Measurements from ENCODE around the gene KLK12. TPM values are rescaled to one million over a fixed set of nuclear protein-coding genes. Genes with fewer than 3 reads are reported as not detected.

Gene KLK12
- total RNA-seq, 1 experiment from 2014 or later = not detected

DNA sequence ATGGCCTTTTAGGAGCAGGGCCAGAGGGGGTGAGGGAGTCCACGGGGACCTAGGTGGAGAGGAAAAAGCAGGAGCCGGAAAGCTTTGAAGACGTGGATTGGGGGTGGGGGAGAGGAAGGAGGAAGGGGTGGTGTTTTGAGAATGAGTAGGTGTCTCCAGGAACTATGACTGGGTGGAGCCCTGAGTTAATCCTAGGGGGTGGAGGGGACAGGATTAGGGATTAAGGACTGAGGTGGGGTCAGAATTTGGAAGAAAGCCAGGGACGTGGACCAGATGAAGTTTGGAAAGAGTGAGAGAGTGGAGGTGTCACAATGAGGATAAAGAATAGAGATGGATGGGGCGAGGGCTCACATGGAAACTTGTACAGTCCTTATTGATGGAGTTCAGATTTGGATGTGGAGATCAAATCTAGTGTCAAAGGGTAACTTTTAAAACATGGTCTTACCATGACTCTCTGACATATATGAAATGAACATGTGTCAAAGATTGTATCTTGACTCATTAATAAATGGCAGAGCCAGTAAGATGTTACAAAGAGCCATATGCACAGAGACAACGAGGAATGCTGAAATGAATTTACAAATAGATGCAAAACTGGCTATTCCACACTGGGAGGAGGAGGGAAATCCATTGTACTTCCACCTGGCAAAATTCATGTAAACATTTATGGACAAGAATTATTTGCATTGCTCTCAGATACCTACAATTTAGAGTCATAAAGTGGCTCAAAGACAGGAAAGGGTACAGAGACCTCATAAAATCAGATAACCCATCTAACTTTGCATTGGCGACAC is 31.8 kb upstream of the KLK12 start:
- Histone ChIP-seq H3K4me3 (no peak overlapping the region), H3K9me3 (replicated peaks) (no peaks in the 10 kb centered on the region), H3K27me3 (replicated peaks) (peaks cover 6% of the 10 kb centered on the region), H3K36me3 (no peaks in the 10 kb centered on the region), H3K27ac (no peak overlapping the region), H3K4me1 (replicated peaks) (no peaks in the 10 kb centered on the region)
- DNase-seq (ENCODE audit: low read depth in 1 of 2, low spot score in 2 of 2) = no peak

DNA sequence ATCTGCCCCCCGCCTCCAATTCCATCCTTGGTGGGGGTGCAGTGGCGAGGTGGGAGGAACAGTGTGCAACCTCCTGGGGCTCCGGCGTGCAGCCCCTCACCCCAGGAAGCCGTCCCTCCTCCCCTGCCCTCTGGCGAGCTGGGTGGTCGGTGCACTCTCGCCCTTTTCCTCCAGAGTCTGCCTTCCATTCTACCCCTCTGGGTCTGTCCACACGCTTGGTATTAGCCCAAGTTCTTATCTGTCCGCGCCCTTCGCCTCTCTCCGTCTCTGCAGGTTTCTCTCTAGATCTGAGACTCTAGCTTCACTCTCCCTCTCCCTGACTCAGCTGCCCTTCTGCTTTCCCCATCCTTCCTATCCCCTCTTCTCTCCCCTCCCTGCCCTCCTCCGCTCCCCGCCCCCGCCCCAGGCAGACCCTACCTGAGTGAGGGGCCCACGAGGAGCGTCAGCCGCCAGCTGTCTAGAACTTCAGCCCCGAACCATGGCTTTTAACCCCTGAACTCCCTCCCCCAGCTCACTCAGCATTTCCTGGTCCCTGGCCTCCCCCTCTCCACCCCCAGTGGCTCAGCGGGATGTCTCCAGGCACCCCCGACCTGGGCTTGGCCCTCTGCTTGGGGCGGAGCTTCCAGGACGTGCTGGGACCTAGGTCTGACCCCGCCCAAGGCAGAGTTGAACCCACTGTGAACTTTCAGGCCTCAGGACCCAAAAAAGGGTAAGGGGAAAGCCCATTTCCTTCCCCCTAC is 30.6 kb upstream of the KLK12 start:
- H3K4me1 ChIP-seq (replicated peaks) = no peaks in the 10 kb centered on the region
- no peak overlapping the region for H3K27ac ChIP-seq
- no peak for DNase-seq (ENCODE audit: low read depth in 1 of 2, low spot score in 2 of 2)
- no peaks in the 10 kb centered on the region for H3K36me3 ChIP-seq
- H3K27me3 ChIP-seq (replicated peaks) = peaks cover 6% of the 10 kb centered on the region
- no peaks in the 10 kb centered on the region for H3K9me3 ChIP-seq (replicated peaks)
- H3K4me3 ChIP-seq = no peak overlapping the region

DNA sequence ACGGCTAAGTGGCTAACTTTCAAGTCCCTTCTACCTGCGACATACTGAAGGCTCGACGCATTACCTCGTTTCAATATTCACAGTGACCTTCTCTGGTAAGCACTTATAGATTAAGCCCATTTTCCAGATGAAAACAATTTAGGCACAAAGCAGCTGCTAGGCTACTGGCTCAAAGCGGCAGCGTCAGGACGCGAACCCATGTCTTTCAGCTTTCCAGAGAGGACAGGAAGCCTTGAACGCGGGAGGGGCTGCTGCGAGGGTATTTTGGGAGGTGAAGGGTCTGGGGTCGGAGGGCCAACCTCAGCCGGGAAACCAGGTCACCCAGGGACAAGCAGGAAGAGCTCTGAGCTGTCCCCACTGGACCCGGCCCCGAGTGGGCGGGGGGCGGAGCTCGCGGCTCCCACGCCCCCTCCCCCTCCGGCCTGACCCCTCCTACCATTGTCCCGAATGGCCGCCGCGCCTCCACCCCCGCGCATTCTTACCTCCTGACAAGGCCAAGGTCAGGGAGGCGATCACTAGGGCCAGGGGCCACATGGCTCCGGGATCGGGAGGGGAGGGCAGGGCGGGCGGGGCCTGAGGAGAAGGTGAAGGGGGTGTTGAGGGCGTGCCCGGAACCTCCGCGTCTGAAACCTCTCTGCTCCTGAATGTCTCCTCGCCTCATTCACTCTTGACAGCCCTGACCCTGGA is 29.9 kb upstream of the KLK12 start, which contains the start of gene KLK13:
Gene KLK13, minus strand, starts transcription at position 559 of the 687 bp plus-strand sequence. Its CDS starts 25 bp downstream, at position 534.
- DNase-seq (ENCODE audit: low read depth in 1 of 2, low spot score in 2 of 2) = no peak

DNA sequence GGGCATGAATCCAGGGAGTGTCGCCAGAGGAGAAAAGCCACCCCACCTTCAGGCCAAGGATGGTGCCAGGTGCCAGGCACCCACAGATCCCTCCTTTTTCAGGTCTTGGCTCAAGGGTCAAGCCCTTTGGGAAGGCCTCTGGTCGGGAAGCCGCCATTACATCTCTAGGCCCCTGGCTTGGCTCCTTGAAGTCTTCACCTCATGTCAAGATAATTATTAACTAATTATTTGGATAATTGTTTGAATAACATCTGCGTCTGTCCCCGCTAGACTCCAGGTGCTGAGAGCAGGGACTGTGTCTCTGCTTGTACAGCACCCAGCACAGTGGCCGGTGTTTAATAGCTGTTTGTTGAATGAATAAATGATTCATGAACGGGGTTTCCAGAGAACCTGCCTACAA is 28.9 kb upstream of the KLK12 start:
- no peaks in the 10 kb centered on the region for H3K9me3 ChIP-seq (replicated peaks)
- DNase-seq (ENCODE audit: low read depth in 1 of 2, low spot score in 2 of 2) = no peak
- no peaks in the 10 kb centered on the region for H3K4me1 ChIP-seq (replicated peaks)
- H3K27ac ChIP-seq = no peak overlapping the region
- H3K27me3 ChIP-seq (replicated peaks) = peaks cover 6% of the 10 kb centered on the region
- H3K36me3 ChIP-seq = no peaks in the 10 kb centered on the region
- H3K4me3 ChIP-seq = no peak overlapping the region

More for the DNA sequence above, 29.9 kb upstream of the KLK12 start, which contains the start of gene KLK13:
- Histone ChIP-seq H3K4me3 (no peak within 1 kb of the TSS), H3K4me1 (replicated peaks) (no peaks in the 10 kb centered on the region), H3K9me3 (replicated peaks) (no peaks in the 10 kb centered on the region), H3K27me3 (replicated peaks) (peaks cover 6% of the 10 kb centered on the region), H3K27ac (no peak within 1 kb of the TSS), H3K36me3 (no peaks in the 10 kb centered on the region)

DNA sequence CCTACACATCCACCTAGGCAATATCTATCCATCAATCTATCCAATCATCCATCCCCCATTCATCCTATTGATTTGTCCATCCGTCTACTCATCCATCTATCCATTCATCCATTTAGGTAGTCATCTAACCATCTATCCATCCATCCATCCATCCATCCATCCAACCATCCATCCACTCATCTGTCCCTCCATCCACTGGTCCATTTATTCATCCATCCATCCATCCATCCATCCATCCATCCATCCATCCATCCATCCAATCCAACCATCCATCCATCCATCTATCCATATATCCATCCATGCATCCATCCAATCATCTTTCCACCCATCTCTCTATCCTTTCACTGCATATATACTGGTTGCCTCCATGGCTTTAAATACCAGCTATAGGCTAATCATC is 26.2 kb upstream of the KLK12 start:
- Histone ChIP-seq H3K4me1 (replicated peaks) (no peaks in the 10 kb centered on the region), H3K4me3 (no peak overlapping the region), H3K36me3 (no peaks in the 10 kb centered on the region), H3K27ac (no peak overlapping the region), H3K27me3 (replicated peaks) (no peaks in the 10 kb centered on the region; the same call in 1 of the 2 replicates), H3K9me3 (replicated peaks) (no peaks in the 10 kb centered on the region)
- no peak for DNase-seq (ENCODE audit: low read depth in 1 of 2, low spot score in 2 of 2)

GRCh38 chr19:51060336-51060735 is 25.5 kb upstream of the KLK12 start:
- no peak overlapping the region for H3K4me3 ChIP-seq
- no peak overlapping the region for H3K27ac ChIP-seq
- no peaks in the 10 kb centered on the region for H3K36me3 ChIP-seq
- no peak for DNase-seq (ENCODE audit: low read depth in 1 of 2, low spot score in 2 of 2)
- no peaks in the 10 kb centered on the region for H3K27me3 ChIP-seq (replicated peaks)
- H3K4me1 ChIP-seq (replicated peaks) = no peaks in the 10 kb centered on the region
- no peaks in the 10 kb centered on the region for H3K9me3 ChIP-seq (replicated peaks)

DNA sequence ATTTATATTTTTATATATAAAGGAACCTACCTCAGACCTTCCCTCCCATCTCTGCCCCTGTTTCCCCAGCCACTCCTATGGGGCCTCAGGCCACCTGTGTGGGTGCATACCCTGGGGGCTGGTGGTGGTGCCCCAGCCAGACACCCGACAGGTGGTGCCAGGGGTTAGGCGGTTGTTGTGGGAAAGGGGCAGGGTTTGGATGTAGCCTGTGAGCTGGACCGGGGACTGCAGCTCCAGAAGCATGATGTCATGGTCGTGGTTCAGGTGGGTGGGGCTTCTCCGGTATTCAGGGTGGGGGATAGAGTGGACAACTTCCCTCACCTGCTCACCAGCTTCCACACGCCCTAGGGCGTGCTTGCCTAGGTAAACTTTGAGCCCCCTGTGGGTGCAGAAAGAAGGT is 24.9 kb upstream of the KLK12 start:
- Histone ChIP-seq H3K4me1 (replicated peaks) (no peaks in the 10 kb centered on the region), H3K27me3 (replicated peaks) (no peaks in the 10 kb centered on the region), H3K36me3 (no peaks in the 10 kb centered on the region), H3K9me3 (replicated peaks) (no peaks in the 10 kb centered on the region), H3K27ac (no peak overlapping the region), H3K4me3 (no peak overlapping the region)
- no peak for DNase-seq (ENCODE audit: low read depth in 1 of 2, low spot score in 2 of 2)

- no peak overlapping the region for H3K4me3 ChIP-seq
- H3K4me1 ChIP-seq (replicated peaks) = no peaks in the 10 kb centered on the region
- H3K27me3 ChIP-seq (replicated peaks) = no peaks in the 10 kb centered on the region; the same call in 1 of the 2 replicates
- no peak overlapping the region for H3K27ac ChIP-seq
- no peaks in the 10 kb centered on the region for H3K9me3 ChIP-seq (replicated peaks)
- no peaks in the 10 kb centered on the region for H3K36me3 ChIP-seq
- no peak for DNase-seq (ENCODE audit: low read depth in 1 of 2, low spot score in 2 of 2)
Measured at GRCh38 chr19:51055866-51056265, 21.1 kb upstream of the KLK12 start.

DNA sequence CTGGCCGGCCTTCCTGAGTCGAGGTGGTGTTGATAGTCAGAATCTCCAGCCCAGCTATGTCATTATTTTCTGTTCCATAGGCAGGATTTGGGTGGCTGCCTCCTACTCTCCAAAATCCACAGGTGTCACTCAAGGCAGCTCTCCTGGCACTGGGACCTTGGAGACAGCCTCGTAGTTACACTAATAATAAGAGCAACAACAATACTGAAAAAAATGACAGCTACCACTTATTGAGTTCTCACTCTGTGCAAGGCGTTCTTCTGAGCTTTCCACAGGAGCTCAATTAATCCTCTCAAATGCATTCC is 12.2 kb upstream of the KLK12 start:
- Histone ChIP-seq H3K27ac (no peak overlapping the region), H3K4me3 (no peak overlapping the region), H3K4me1 (replicated peaks) (no peaks in the 10 kb centered on the region), H3K27me3 (replicated peaks) (no peaks in the 10 kb centered on the region), H3K9me3 (replicated peaks) (no peaks in the 10 kb centered on the region), H3K36me3 (no peaks in the 10 kb centered on the region)
- DNase-seq (ENCODE audit: low read depth in 1 of 2, low spot score in 2 of 2) = no peak

DNA sequence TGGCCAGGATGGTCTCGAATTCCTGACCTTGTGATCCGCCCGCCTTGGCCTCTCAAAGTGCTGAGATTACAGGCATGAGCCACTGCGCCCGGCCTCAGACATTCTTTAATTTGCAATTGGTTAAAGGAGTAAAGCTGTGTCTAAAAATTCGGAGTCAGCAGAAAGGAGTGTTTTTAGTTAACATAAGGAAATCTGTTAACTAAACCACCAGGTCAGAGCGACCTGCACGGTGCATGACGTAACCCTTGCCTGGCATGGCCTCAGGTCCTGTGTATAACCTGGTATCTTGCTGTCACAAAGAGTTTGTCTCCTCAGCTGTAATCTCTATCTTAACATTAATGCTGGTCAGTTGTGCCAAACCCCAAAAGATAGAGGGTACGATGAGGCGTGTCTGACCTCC is 9.5 kb upstream of the KLK12 start:
- H3K36me3 ChIP-seq = no peaks in the 10 kb centered on the region
- H3K27ac ChIP-seq = no peak overlapping the region
- H3K9me3 ChIP-seq (replicated peaks) = no peaks in the 10 kb centered on the region
- no peaks in the 10 kb centered on the region for H3K4me1 ChIP-seq (replicated peaks)
- no peaks in the 10 kb centered on the region for H3K27me3 ChIP-seq (replicated peaks)
- DNase-seq (ENCODE audit: low read depth in 1 of 2, low spot score in 2 of 2) = no peak
- H3K4me3 ChIP-seq = no peak overlapping the region

DNA sequence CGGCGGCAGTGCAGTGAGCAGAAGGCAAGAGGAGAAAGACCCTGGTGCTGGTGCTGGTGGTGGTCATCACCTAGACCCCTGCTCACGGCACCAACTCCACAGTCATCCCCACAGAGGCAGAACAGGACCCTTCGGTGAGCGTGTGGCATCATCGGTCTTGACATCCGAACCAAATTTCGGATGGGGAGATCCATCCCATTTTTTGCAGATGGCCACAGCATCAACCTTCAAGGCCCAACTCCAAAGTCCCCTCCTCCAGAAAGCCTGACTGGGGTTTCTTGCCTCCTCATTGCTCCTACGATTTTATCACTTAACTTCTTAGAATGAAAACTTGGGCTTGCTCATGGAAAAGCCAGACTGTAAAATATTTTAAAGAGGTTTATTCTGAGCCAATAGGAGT is 8.7 kb upstream of the KLK12 start:
- Histone ChIP-seq H3K9me3 (replicated peaks) (no peaks in the 10 kb centered on the region), H3K27ac (no peak overlapping the region), H3K36me3 (no peaks in the 10 kb centered on the region), H3K4me3 (no peak overlapping the region), H3K27me3 (replicated peaks) (no peaks in the 10 kb centered on the region), H3K4me1 (replicated peaks) (no peaks in the 10 kb centered on the region)
- DNase-seq (ENCODE audit: low read depth in 1 of 2, low spot score in 2 of 2) = no peak

DNA sequence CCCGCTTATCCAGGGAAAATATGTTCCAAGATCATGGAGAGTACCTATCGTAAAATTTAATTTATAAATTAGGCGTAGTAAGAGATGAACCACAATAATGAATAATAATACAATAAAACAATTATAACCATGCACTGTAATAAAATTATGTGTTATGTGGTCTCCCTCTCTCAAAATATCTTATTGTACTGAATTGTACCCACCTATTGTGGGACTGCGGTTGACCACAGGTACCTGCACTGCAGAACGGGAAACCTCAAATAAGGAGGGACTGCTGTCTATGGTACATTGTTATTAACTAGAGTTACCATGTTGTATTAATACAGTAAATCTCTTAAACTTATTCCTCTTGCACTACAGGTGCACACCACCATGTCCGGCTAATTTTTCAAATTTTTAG is 5.3 kb upstream of the KLK12 start:
- H3K36me3 ChIP-seq = no peaks in the 10 kb centered on the region

GRCh38 chr19:51036519-51036918 is 1.7 kb upstream of the KLK12 start:
- Histone ChIP-seq H3K9me3 (replicated peaks) (no peaks in the 10 kb centered on the region), H3K4me3 (no peak overlapping the region), H3K27me3 (replicated peaks) (no peaks in the 10 kb centered on the region), H3K27ac (no peak overlapping the region), H3K36me3 (no peaks in the 10 kb centered on the region), H3K4me1 (replicated peaks) (no peaks in the 10 kb centered on the region)
- DNase-seq (ENCODE audit: low read depth in 1 of 2, low spot score in 2 of 2) = no peak

More for the DNA sequence above, 5.3 kb upstream of the KLK12 start:
- no peaks in the 10 kb centered on the region for H3K9me3 ChIP-seq (replicated peaks)
- no peak overlapping the region for H3K27ac ChIP-seq
- no peak for DNase-seq (ENCODE audit: low read depth in 1 of 2, low spot score in 2 of 2)
- H3K27me3 ChIP-seq (replicated peaks) = no peaks in the 10 kb centered on the region
- H3K4me3 ChIP-seq = no peak overlapping the region
- H3K4me1 ChIP-seq (replicated peaks) = no peaks in the 10 kb centered on the region

- no peaks in the 10 kb centered on the region for H3K4me1 ChIP-seq (replicated peaks)
- H3K36me3 ChIP-seq = no peaks in the 10 kb centered on the region
- no peak for DNase-seq (ENCODE audit: low read depth in 1 of 2, low spot score in 2 of 2)
- H3K4me3 ChIP-seq = no peak overlapping the region
- 0 out of 2 replicates have a peak, but pooled peaks cover 8% of the 10 kb centered on the region for H3K27me3 ChIP-seq (replicated peaks)
- no peaks in the 10 kb centered on the region for H3K9me3 ChIP-seq (replicated peaks)
- no peak overlapping the region for H3K27ac ChIP-seq
Measured at GRCh38 chr19:51031880-51032225, 2.9 kb downstream of the KLK12 start.
